A549 (cell line): ENCODE measurements around the gene MYH14. TPM values are rescaled to one million over a fixed set of nuclear protein-coding genes. Genes with fewer than 3 reads are reported as not detected.
A peak's percentile ranks its signal among the peaks of the same experiment; 100 is the strongest.

Source experiments
- ATAC-seq, 2 experiments: fragments of 200-7000 bp in 1 of 2; fragments of >200 bp in 1 of 2; cut with Nextera tagmentation in 1 of 2; cut with Tn5 transposase in 1 of 2; 3 replicates each; pipeline versions ENCODE4 v1.8.0 to v1.9.1; 2018 to 2020; ENCODE audit warnings: mild to moderate bottlenecking in 1 of 2, moderate library complexity in 1 of 2
- CTCF ChIA-PET: fragments of 300-600 bp; sonication (Branson Sonifier 250); formaldehyde crosslinking; extraction: SDS; loops from one replicate; lab custom pipeline; 2021; ENCODE audit warnings: antibody characterized with exemption, inconsistent platforms; lab: Yijun Ruan, JAX
- POLR2A ChIA-PET: fragments of 350-600 bp; formaldehyde crosslinking; extraction: SDS; loops from one replicate; lab custom pipeline; 2021; ENCODE audit warnings: antibody characterized with exemption, inconsistent platforms; lab: Yijun Ruan, JAX
- DNase-seq, 2 experiments: peaks; one replicate each; pipeline versions ENCODE4 v3.0.0 to v3.0.0-alpha.2; 2011 to 2016; ENCODE audit warnings: low read depth in 1 of 2, low spot score in 1 of 2
- FAIRE-seq: peaks from 2 replicates; lab custom pipeline; 2011; peaks lifted over from hg19 to GRCh38; lab: Jason Lieb, UNC
- H3K27ac ChIP-seq, 2 experiments: fragments of >200 bp; sonication (Bioruptor Twin); formaldehyde crosslinking; 3 replicates each; pipeline ENCODE4 v1.5.1; 2016 to 2017
- H3K4me1 ChIP-seq: fragments of >200 bp; sonication (Bioruptor Twin); formaldehyde crosslinking; 3 replicates; pipeline ENCODE4 v1.6.1; 2016
- H3K4me2 ChIP-seq: fragments of >200 bp; sonication (Bioruptor Twin); formaldehyde crosslinking; 3 replicates; pipeline ENCODE4 v1.6.1; 2016
- H3K4me3 ChIP-seq: fragments of >200 bp; sonication (Bioruptor Twin); formaldehyde crosslinking; 3 replicates; pipeline ENCODE4 v1.5.1; 2016
- H3K9me3 ChIP-seq: fragments of >200 bp; sonication (Bioruptor Twin); formaldehyde crosslinking; 3 replicates; pipeline ENCODE4 v1.6.1; 2016
- BCL3 ChIP-seq: fragments of >200 bp; sonication (Bioruptor Twin); formaldehyde crosslinking; IDR thresholded peaks from 3 replicates; pipeline ENCODE4 v1.6.1; 2016
- EHMT2 ChIP-seq: fragments of 200-600 bp; sonication (generic); IDR thresholded peaks from 2 replicates; pipeline ENCODE4 v1.6.1; 2016; ENCODE audit warnings: antibody characterized with exemption, low read depth, mild to moderate bottlenecking, moderate library complexity
- ESRRA ChIP-seq: fragments of 150-350 bp; IDR thresholded peaks from 2 replicates; pipeline ENCODE4 v1.6.1; 2014; ENCODE audit warnings: mild to moderate bottlenecking, low read length, borderline replicate concordance
- FOSL2 ChIP-seq, 2 experiments: fragments of 450-650 bp in 1 of 2; fragments of >200 bp in 1 of 2; sonication (Bioruptor Twin) in 1 of 2; formaldehyde crosslinking; IDR thresholded peaks; 2 replicates each; pipeline versions ENCODE4 v1.5.0 to v1.6.1; 2016 to 2020; ENCODE audit warnings: mild to moderate bottlenecking in 1 of 2, moderate library complexity in 1 of 2
- HEYL ChIP-seq: fragments of 250-450 bp; sonication (Bioruptor Pico); IDR thresholded peaks from 2 replicates; pipeline ENCODE4 v1.8.0; 2021; ENCODE audit warnings: mild to moderate bottlenecking, moderate library complexity
- HMGXB4 ChIP-seq: fragments of 250-450 bp; sonication (Bioruptor Pico); IDR thresholded peaks from 2 replicates; pipeline ENCODE4 v1.5.0; 2021; ENCODE audit warnings: mild to moderate bottlenecking, moderate library complexity, borderline replicate concordance
- JUN ChIP-seq, 2 experiments: fragments of >200 bp; sonication (Bioruptor Twin); formaldehyde crosslinking; IDR thresholded peaks; 2 replicates in 1 of 2; 3 replicates in 1 of 2; pipeline ENCODE4 v1.6.1; 2016 to 2017
- MAFK ChIP-seq: fragments of 450-650 bp; IDR thresholded peaks from 2 replicates; pipeline ENCODE4 v1.6.1; 2014; ENCODE audit not compliant: partially characterized antibody
- MAZ ChIP-seq: fragments of 150-350 bp; IDR thresholded peaks from 2 replicates; pipeline ENCODE4 v1.6.1; 2014; ENCODE audit warnings: antibody characterized with exemption, low read depth, low read length, borderline replicate concordance
- PBX3 ChIP-seq: IDR thresholded peaks from 2 replicates; pipeline ENCODE4 v1.6.1; 2012
- PHF8 ChIP-seq: fragments of 200-600 bp; sonication (generic); IDR thresholded peaks from 2 replicates; pipeline ENCODE4 v1.6.1; 2016; ENCODE audit warnings: low read depth, mild to moderate bottlenecking, antibody characterized with exemption, moderate library complexity, borderline replicate concordance
- POLR2A ChIP-seq: IDR thresholded peaks from 2 replicates; pipeline ENCODE4 v1.6.1; 2012; ENCODE audit warnings: mild to moderate bottlenecking, low read length
- RAD21 ChIP-seq, 2 experiments: fragments of >200 bp in 1 of 2; sonication (Bioruptor Twin) in 1 of 2; formaldehyde crosslinking in 1 of 2; IDR thresholded peaks in 1 of 2; conservative IDR thresholded peaks in 1 of 2; 2 replicates in 1 of 2; 3 replicates in 1 of 2; pipeline ENCODE4 v1.6.1; 2012 to 2018; ENCODE audit warnings: inconsistent platforms in 1 of 2
- RFX5 ChIP-seq: fragments of 450-650 bp; IDR thresholded peaks from 2 replicates; pipeline ENCODE4 v1.7.1; 2014; ENCODE audit warnings: antibody characterized with exemption, mild to moderate bottlenecking, moderate library complexity
- TFCP2L1 ChIP-seq: fragments of 250-450 bp; sonication (Bioruptor Pico); IDR thresholded peaks from 2 replicates; pipeline ENCODE4 v1.5.0; 2021; ENCODE audit warnings: mild to moderate bottlenecking
- ZFP36 ChIP-seq: fragments of 450-650 bp; IDR thresholded peaks from 2 replicates; pipeline ENCODE4 v1.6.1; 2014; ENCODE audit warnings: borderline replicate concordance; ENCODE audit not compliant: partially characterized antibody
- WGBS: methylation state at CpG from one replicate; pipeline ENCODE4 v1.1.6; 2017; ENCODE audit errors: missing lambda C conversion rate; 5-methylcytosine and 5-hydroxymethylcytosine counted together
- polyA minus RNA-seq: library from RNA; depleted of rRNA, polyadenylated mRNA; stranded (reverse); fragments of >200 nt; gene quantifications from 2 replicates; pipeline ENCODE4 v1.2.3, GENCODE V29; 2011; rRNA and poly(A)+ RNA removed
- polyA plus RNA-seq, 4 experiments: library from polyadenylated mRNA; depleted of rRNA in 3 of 4; stranded (reverse); fragments of >200 nt; fragmentation: RNase III in 1 of 4; extraction: RNeasy Plus Mini Kit Qiagen cat#74134 plus additional on column Dnase treatment in 1 of 4; gene quantifications; 2 replicates in 3 of 4; 3 replicates in 1 of 4; pipeline ENCODE4 v1.2.3, GENCODE V29; 2011 to 2017
- TF ChIP-seq, protein P1 (sequence below): IDR thresholded peaks from 2 replicates; pipeline ENCODE4 v1.6.1; 2012; ENCODE audit warnings: low read depth, borderline replicate concordance

MYH14 gene
- polyA plus RNA-seq (2011; rRNA removed) (4.0 and 4.8 TPM in 2 replicates), polyA plus RNA-seq (2017; fragmentation: RNase III; extraction: RNeasy Plus Mini Kit Qiagen cat#74134 plus additional on column Dnase treatment) (6.4 to 7.0 TPM (median 6.5 TPM) in 3 replicates), polyA minus RNA-seq (12.5 and 18.2 TPM in 2 replicates)
- 7.2 and 7.8 TPM in 2 replicates for polyA plus RNA-seq (2012; cell fraction: cytosol; rRNA removed)
- polyA plus RNA-seq (2012; cell fraction: nucleus; rRNA removed), result 14.6 and 16.2 TPM in 2 replicates

GRCh38 chr19:50203281-50204080, at the start of gene MYH14:
Gene MYH14 (plus strand): TSS chr19:50203622. CDS start chr19:50210366, 6,744 bp downstream.
- CTCF ChIA-PET, result interaction anchor here (2.5 kb wide), 1 partner anchor 56 kb away, joined by 10 read pairs; no protein-coding TSS in a partner anchor
- Histone ChIP-seq H3K4me3 (peak within 1 kb of the TSS; percentile 53), H3K4me1 (0 out of 3 replicates have a peak, but pooled peaks cover 3% of the 10 kb centered on the region), H3K9me3 (no peaks in the 10 kb centered on the region), H3K4me2 (peak within 1 kb of the TSS; percentile 78), H3K27ac (peak within 1 kb of the TSS; percentile 49 to 81)
- WGBS, result 3% methylated on average over 41 of the region's 78 CpGs
- POLR2A ChIA-PET, result interaction anchor here (0.6 to 1.0 kb wide), 2 partner anchors 12 to 130 kb away, joined by 3 to 4 read pairs; no protein-coding TSS in a partner anchor
- FAIRE-seq, result peak; percentile 43
- DNase-seq, result peak; percentile 95 to 99
- TF ChIP-seq MAFK, result peak; percentile 16
- peak; percentile 93 for TF ChIP-seq PHF8
- no peak for TF ChIP-seq HMGXB4
- TF ChIP-seq POLR2A, result peak; percentile 34
- TF ChIP-seq, protein P1, sequence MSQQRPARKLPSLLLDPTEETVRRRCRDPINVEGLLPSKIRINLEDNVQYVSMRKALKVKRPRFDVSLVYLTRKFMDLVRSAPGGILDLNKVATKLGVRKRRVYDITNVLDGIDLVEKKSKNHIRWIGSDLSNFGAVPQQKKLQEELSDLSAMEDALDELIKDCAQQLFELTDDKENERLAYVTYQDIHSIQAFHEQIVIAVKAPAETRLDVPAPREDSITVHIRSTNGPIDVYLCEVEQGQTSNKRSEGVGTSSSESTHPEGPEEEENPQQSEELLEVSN, result peak; percentile 84; the same call in 1 of the 2 replicates
- TF ChIP-seq PBX3, result peak; percentile 97
- no peak for TF ChIP-seq BCL3
- TF ChIP-seq JUN (IDR thresholded peaks at IDR 0.05), result no peak
- TF ChIP-seq RFX5, result peak; percentile 87
- no peak for TF ChIP-seq FOSL2 (IDR thresholded peaks at IDR 0.05)
- TF ChIP-seq FOSL2 (CRISPR knock-in tag; IDR thresholded peaks at IDR 0.05), result peak; percentile 58; the same call in 1 of the 2 replicates
- TF ChIP-seq HEYL, result no peak
- ATAC-seq, result peak; percentile 85 to 97

DNA sequence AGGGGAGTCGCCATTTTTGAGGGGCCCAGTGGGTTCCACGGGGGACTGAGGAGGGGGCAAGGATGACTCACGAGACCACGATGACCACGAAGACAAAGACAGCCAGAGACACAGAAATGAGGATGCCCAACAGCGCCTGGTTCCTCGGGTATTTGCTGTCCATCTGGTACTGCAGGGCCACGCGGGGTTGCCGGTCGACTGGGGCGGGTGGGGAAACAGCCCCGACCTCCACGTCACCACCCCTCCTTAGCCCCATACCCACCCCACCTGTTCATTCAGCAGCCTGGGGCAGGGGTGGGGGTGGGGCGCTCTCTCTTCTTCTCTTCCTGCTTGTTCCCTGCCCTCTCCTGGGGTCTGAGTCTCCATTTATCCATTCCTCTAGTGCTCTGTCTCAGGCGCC, 48.9 kb upstream of the MYH14 start:
- no peak overlapping the region for H3K4me2 ChIP-seq
- DNase-seq, result no peak
- ChIA-PET CTCF (interaction anchor here (0.6 to 1.6 kb wide), 4 partner anchors 10 to 145 kb away, joined by 3 to 8 read pairs (median 6); partner anchors contain the start of gene IZUMO2), POLR2A (no interaction called here)
- ATAC-seq, result no peak
- peaks cover 11% of the 10 kb centered on the region; the same call in 2 of the 3 replicates for H3K9me3 ChIP-seq
- FAIRE-seq, result no peak
- H3K4me1 ChIP-seq, result no peaks in the 10 kb centered on the region
- no peak overlapping the region for H3K4me3 ChIP-seq
- TF ChIP-seq ESRRA (no peak), RAD21 (conservative IDR thresholded peaks at IDR 0.05 in 1 of 2, IDR thresholded peaks at IDR 0.05 in 1 of 2) (no peak), POLR2A (no peak), ZFP36 (no peak), TFCP2L1 (CRISPR knock-in tag) (no peak), MAZ (no peak), EHMT2 (no peak)
- no peak overlapping the region for H3K27ac ChIP-seq
- WGBS, result 37% methylated on average over 16 of the region's 16 CpGs
